Stimulated activated CD4-positive, alpha-beta T cell treated with anti-CD3 and anti-CD28 coated beads, Interleukin-15, amount 100 ng/mL, for 1 hour (primary cell): ENCODE measurements around the gene SULT1C4.
"Not testable (repeated sequence)": the region's sequence is repeated elsewhere in the genome, so short reads cannot be mapped to it uniquely, and the experiment has no call there.

Experiments
- DNase-seq, 2 donors: peaks; one replicate each; pipeline ENCODE4 v3.0.0-alpha.2; 2020; ENCODE audit warnings: low read depth in 1 of 2, low spot score in 1 of 2

The SULT1C4 gene

GRCh38 chr2:108377815-108378630, at the start of gene SULT1C4:
TSS of gene SULT1C4 (plus strand) at chr2:108377954. CDS start at chr2:108378338, 384 bp downstream.
- no peak for DNase-seq

GRCh38 chr2:108329771-108330170, 48.0 kb upstream of the SULT1C4 start:
- DNase-seq: no peak

GRCh38 chr2:108330979-108331378, 46.8 kb upstream of the SULT1C4 start:
- DNase-seq: no peak

GRCh38 chr2:108345951-108346350, 31.8 kb upstream of the SULT1C4 start:
- DNase-seq: no peak

GRCh38 chr2:108346827-108347226, 30.9 kb upstream of the SULT1C4 start:
- DNase-seq: no peak

GRCh38 chr2:108347786-108348185, 30.0 kb upstream of the SULT1C4 start:
- DNase-seq: no peak

GRCh38 chr2:108348816-108349570, 28.8 kb upstream of the SULT1C4 start:
- DNase-seq: no peak

GRCh38 chr2:108349571-108349928, 28.2 kb upstream of the SULT1C4 start:
- no peak for DNase-seq

- no peak for DNase-seq
Observed at GRCh38 chr2:108351889-108352288, 25.9 kb upstream of the SULT1C4 start.

- DNase-seq: no peak
Observed at GRCh38 chr2:108354136-108354535, 23.6 kb upstream of the SULT1C4 start.

GRCh38 chr2:108355906-108356734, 21.6 kb upstream of the SULT1C4 start:
- no peak for DNase-seq

- not testable (repeated sequence) for DNase-seq
Observed at GRCh38 chr2:108359336-108359735, 18.4 kb upstream of the SULT1C4 start.

GRCh38 chr2:108360776-108361468, 16.8 kb upstream of the SULT1C4 start:
- no peak for DNase-seq

GRCh38 chr2:108363024-108363907, 14.5 kb upstream of the SULT1C4 start:
- DNase-seq: no peak

GRCh38 chr2:108363908-108364225, 13.9 kb upstream of the SULT1C4 start:
- DNase-seq: no peak

- DNase-seq: no peak
Observed at GRCh38 chr2:108364676-108365297, 13.0 kb upstream of the SULT1C4 start.

- no peak for DNase-seq
Observed at GRCh38 chr2:108365656-108366055, 12.1 kb upstream of the SULT1C4 start.

GRCh38 chr2:108367014-108367413, 10.7 kb upstream of the SULT1C4 start:
- no peak for DNase-seq

- DNase-seq: no peak
Observed at GRCh38 chr2:108367561-108368175, 10.1 kb upstream of the SULT1C4 start.
